CD4-positive, alpha-beta T cell treated with Interleukin-12 subunit alpha and Interleukin-12 subunit beta, for 1 hour (primary cell): Measurements from ENCODE around the gene RRP9.

Source experiments
- DNase-seq: peaks from one replicate; pipeline ENCODE4 v3.0.0-alpha.2; 2020

Gene RRP9

GRCh38 chr3:51896607-51897305, 44.9 kb downstream of the RRP9 start:
- no peak for DNase-seq

DNA sequence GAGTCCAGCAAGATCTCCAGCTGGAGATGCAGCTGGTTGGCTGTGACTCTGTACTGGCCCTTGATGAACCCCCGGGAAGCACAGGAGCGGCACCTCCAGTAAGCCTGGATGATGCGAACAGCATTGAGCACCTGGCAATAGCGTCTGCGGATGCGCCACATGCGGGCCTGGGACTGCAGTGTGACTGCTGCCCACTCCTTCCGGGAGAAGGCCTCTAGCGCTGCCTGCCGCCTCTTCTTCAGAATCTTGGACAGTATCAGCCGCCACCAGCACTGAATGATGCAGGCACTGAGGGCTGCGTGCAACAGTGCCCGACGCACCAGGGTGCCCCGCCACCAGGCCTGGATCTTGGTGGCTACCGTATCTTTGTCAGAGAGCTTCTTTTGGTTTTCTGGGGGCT, 46.8 kb downstream of the RRP9 start:
- DNase-seq = no peak

- no peak for DNase-seq
These were observed 47.3 kb downstream of the RRP9 start for GRCh38 chr3:51894391-51894790.

GRCh38 chr3:51891242-51892039, 50.3 kb downstream of the RRP9 start:
- DNase-seq = no peak

GRCh38 chr3:51888463-51889105, 53.1 kb downstream of the RRP9 start:
- DNase-seq = no peak

- no peak for DNase-seq
These were observed 54.1 kb downstream of the RRP9 start for GRCh38 chr3:51887620-51888019.

- DNase-seq = no peak
These were observed 55.3 kb downstream of the RRP9 start for GRCh38 chr3:51886447-51886846.
